GM21528 (cell line): ENCODE measurements around the gene HDGFL2.
A peak's percentile ranks its signal among the peaks of the same experiment; 100 is the strongest.

Experiments
- ATAC-seq: cut with Tn5 transposase; IDR thresholded peaks from one replicate; pipeline ENCODE4 v1.9.1; 2021; ENCODE audit warnings: mild to moderate bottlenecking, moderate library complexity; ENCODE audit not compliant: unreplicated experiment, low FRiP score

Gene HDGFL2

GRCh38 chr19:4444765-4445741 is 27.0 kb upstream of the HDGFL2 start:
- no peak for ATAC-seq

GRCh38 chr19:4445963-4446703 is 26.0 kb upstream of the HDGFL2 start:
- ATAC-seq: no peak

- ATAC-seq: no peak
These were observed 25.3 kb upstream of the HDGFL2 start for GRCh38 chr19:4446704-4447200.

- no peak for ATAC-seq
These were observed 24.6 kb upstream of the HDGFL2 start for GRCh38 chr19:4447327-4448146.

- no peak for ATAC-seq
These were observed 23.7 kb upstream of the HDGFL2 start for GRCh38 chr19:4448147-4448985.

GRCh38 chr19:4449022-4449638 is 23.0 kb upstream of the HDGFL2 start:
- ATAC-seq: no peak

GRCh38 chr19:4449639-4450028 is 22.5 kb upstream of the HDGFL2 start:
- ATAC-seq: no peak

- no peak for ATAC-seq
These were observed 19.7 kb upstream of the HDGFL2 start for GRCh38 chr19:4452230-4452990.

GRCh38 chr19:4453232-4454179 is 18.6 kb upstream of the HDGFL2 start:
- ATAC-seq: no peak

GRCh38 chr19:4454747-4455718 is 17.1 kb upstream of the HDGFL2 start:
- no peak for ATAC-seq

GRCh38 chr19:4455719-4456475 is 16.2 kb upstream of the HDGFL2 start:
- ATAC-seq: no peak

- no peak for ATAC-seq
These were observed 15.6 kb upstream of the HDGFL2 start for GRCh38 chr19:4456476-4456842.

GRCh38 chr19:4456843-4457653 is 15.0 kb upstream of the HDGFL2 start:
- no peak for ATAC-seq

GRCh38 chr19:4457654-4458395 is 14.3 kb upstream of the HDGFL2 start, which contains the start of gene UBXN6:
Gene UBXN6, minus strand, starts transcription at chr19:4457794. Its CDS starts 97 bp downstream, at chr19:4457697.
- peak; percentile 71 for ATAC-seq
